GM23248 (cell line): ENCODE results near the gene WNK4. TPM values are rescaled to one million over a fixed set of nuclear protein-coding genes. Genes with fewer than 3 reads are reported as not detected.

Experiments
- DNase-seq: peaks from one replicate; pipeline ENCODE4 v3.0.0-alpha.2; 2015
- H2AFZ ChIP-seq: fragments of 200-600 bp; sonication (generic); 2 replicates; pipeline ENCODE4 v1.6.1; 2016; ENCODE audit warnings: antibody characterized with exemption
- H3F3A ChIP-seq: fragments of 200-600 bp; sonication (generic); 2 replicates; pipeline ENCODE4 v1.6.1; 2016; ENCODE audit warnings: mild to moderate bottlenecking, antibody characterized with exemption, mixed run types; ENCODE audit not compliant: insufficient read depth
- H3K27ac ChIP-seq: fragments of 200-600 bp; sonication (generic); 2 replicates; pipeline ENCODE4 v1.5.1; 2016; ENCODE audit warnings: mild to moderate bottlenecking
- H3K27me3 ChIP-seq: fragments of 200-600 bp; sonication (generic); replicated peaks from 2 replicates; pipeline ENCODE4 v1.6.1; 2016; ENCODE audit warnings: mild to moderate bottlenecking; ENCODE audit not compliant: insufficient read depth
- H3K36me3 ChIP-seq: fragments of 200-600 bp; sonication (generic); 2 replicates; pipeline ENCODE4 v1.6.1; 2016; ENCODE audit warnings: low read depth, mild to moderate bottlenecking
- H3K4me1 ChIP-seq: fragments of 200-600 bp; sonication (generic); 2 replicates; pipeline ENCODE4 v1.6.1; 2016; ENCODE audit warnings: mild to moderate bottlenecking; ENCODE audit not compliant: insufficient read depth
- H3K4me2 ChIP-seq: fragments of 200-600 bp; sonication (generic); one replicate; pipeline ENCODE4 v1.6.1; 2016; ENCODE audit warnings: mild to moderate bottlenecking; ENCODE audit not compliant: unreplicated experiment
- H3K4me3 ChIP-seq: fragments of 200-600 bp; sonication (generic); 2 replicates; pipeline ENCODE4 v1.5.1; 2016; ENCODE audit warnings: mild to moderate bottlenecking
- H3K79me2 ChIP-seq: fragments of 200-600 bp; sonication (generic); 2 replicates; pipeline ENCODE4 v1.6.1; 2016; ENCODE audit warnings: mild to moderate bottlenecking; ENCODE audit not compliant: insufficient read depth
- H3K9ac ChIP-seq: fragments of 200-600 bp; sonication (generic); 2 replicates; pipeline ENCODE4 v1.6.1; 2016; ENCODE audit warnings: mild to moderate bottlenecking
- H3K9me2 ChIP-seq: fragments of 200-600 bp; sonication (generic); 2 replicates; pipeline ENCODE4 v1.6.1; 2016; ENCODE audit warnings: mixed run types, mild to moderate bottlenecking, moderate library complexity; ENCODE audit not compliant: insufficient read depth
- H3K9me3 ChIP-seq: fragments of 200-600 bp; sonication (generic); one replicate; pipeline ENCODE4 v1.6.1; 2017; ENCODE audit warnings: low read depth
- H4K20me1 ChIP-seq: fragments of 200-600 bp; sonication (generic); 2 replicates; pipeline ENCODE4 v1.6.0; 2016; ENCODE audit not compliant: insufficient read depth
- EZH2 ChIP-seq: fragments of 200-600 bp; sonication (generic); IDR thresholded peaks from 2 replicates; pipeline ENCODE4 v1.6.1; 2018; ENCODE audit warnings: antibody characterized with exemption, mild to moderate bottlenecking; ENCODE audit not compliant: insufficient read depth, poor library complexity, severe bottlenecking
- EZH2phosphoT487 ChIP-seq: fragments of 200-600 bp; sonication (generic); IDR thresholded peaks from 2 replicates; pipeline ENCODE4 v1.6.1; 2018; ENCODE audit warnings: antibody characterized with exemption, moderate library complexity, mild to moderate bottlenecking, low read depth; ENCODE audit not compliant: insufficient read depth
- WGBS, 2 experiments: methylation state at CpG; one replicate each; pipeline ENCODE4 v1.1.6; 2015 to 2017; ENCODE audit warnings: low lambda C conversion rate in 2 of 2, low coverage in 1 of 2; ENCODE audit errors: missing lambda C conversion rate in 2 of 2; 5-methylcytosine and 5-hydroxymethylcytosine counted together
- in situ Hi-C: fragments of 300-500 bp; cut with MboI; formaldehyde crosslinking; loops from 2 replicates; pipeline ENCODE4 v1.15.0; 2020
- polyA plus RNA-seq: library from polyadenylated mRNA; unstranded; fragments of >200 nt; fragmentation: Nextera tagmentation; extraction: Ambion mirVana; gene quantifications from 2 replicates; pipeline ENCODE4 v1.2.1, GENCODE V29; 2016
- total RNA-seq: library from RNA; depleted of rRNA; stranded (reverse); fragments of >200 nt; shearing (Covaris generic); gene quantifications from 2 replicates; pipeline ENCODE4 v1.2.3, GENCODE V29; 2014

WNK4 gene
- total and polyA plus RNA-seq, 2 experiments from 2014 or later = 3.0 to 12.6 TPM

DNA sequence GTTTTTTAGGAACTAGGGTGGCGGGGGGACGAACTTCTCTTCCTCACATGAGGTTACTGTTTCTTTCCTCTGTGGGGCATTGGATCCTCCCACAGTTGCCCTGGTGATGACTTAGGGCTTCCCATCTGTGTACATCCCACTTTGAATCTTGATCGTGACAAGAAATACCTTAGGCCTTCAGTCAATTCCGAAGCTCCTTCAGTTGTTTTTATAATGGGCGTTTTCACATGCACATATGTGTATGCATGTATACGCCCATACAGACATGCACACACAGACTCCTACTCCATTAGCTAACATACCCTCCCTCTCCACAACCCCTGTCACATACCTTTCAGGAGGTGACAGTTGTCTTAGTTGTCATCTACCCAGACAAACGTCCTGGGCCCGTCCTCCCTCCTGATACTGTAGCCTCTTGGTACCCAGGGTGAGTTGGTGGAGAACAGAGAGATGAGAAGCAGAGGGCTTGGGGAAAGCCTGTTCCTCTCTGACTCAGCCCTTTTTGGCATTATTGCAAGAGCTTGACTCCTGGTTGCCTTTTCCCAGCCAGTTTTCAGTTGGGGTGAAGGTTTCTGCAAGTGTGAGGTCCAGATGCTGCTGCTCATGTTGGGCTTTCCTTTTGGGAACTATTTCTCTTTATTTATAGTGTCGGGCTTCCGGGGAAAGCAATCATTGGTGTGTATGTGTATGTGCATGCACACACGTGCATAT, 61.7 kb downstream of the WNK4 start:
- Histone ChIP-seq H3K9me3 (no peaks in the 10 kb centered on the region), H3F3A (peaks cover 48% of the 10 kb centered on the region), H3K9ac (no peak overlapping the region), H3K27ac (no peak overlapping the region), H3K79me2 (peaks cover 21% of the 10 kb centered on the region), H3K4me1 (peaks cover 11% of the 10 kb centered on the region), H3K27me3 (no peaks in the 10 kb centered on the region), H4K20me1 (no peaks in the 10 kb centered on the region), H2AFZ (no peak overlapping the region), H3K4me2 (no peak overlapping the region), H3K9me2 (no peaks in the 10 kb centered on the region), H3K36me3 (peaks cover 49% of the 10 kb centered on the region), H3K4me3 (no peak overlapping the region)
- in situ Hi-C loops = loop anchor here (5.0 kb wide), 1 partner anchor 90 kb away; no protein-coding TSS in a partner anchor
- WGBS, 2 experiments = 71 to 75% methylated on average over 11 of the region's 11 CpGs
- DNase-seq = peak; percentile 63
- no peak for TF ChIP-seq EZH2phosphoT487
- no peak for TF ChIP-seq EZH2

GRCh38 chr17:42843358-42843934, 63.0 kb downstream of the WNK4 start:
- Histone ChIP-seq H3K36me3 (peaks cover 41% of the 10 kb centered on the region), H3K27ac (no peak overlapping the region), H2AFZ (no peak overlapping the region), H3K27me3 (no peaks in the 10 kb centered on the region), H3K9me2 (no peaks in the 10 kb centered on the region), H3K9me3 (no peaks in the 10 kb centered on the region), H3K9ac (no peak overlapping the region), H4K20me1 (no peaks in the 10 kb centered on the region), H3F3A (peaks cover 50% of the 10 kb centered on the region), H3K79me2 (peaks cover 9% of the 10 kb centered on the region; the same call in 1 of the 2 replicates), H3K4me3 (no peak overlapping the region), H3K4me1 (peaks cover 13% of the 10 kb centered on the region), H3K4me2 (no peak overlapping the region)
- WGBS, 2 experiments = 36 to 43% methylated on average over 6 of the region's 6 CpGs
- DNase-seq = peak; percentile 81
- in situ Hi-C loops = loop anchor here (5.0 kb wide), 1 partner anchor 89 kb away; no protein-coding TSS in a partner anchor
- TF ChIP-seq EZH2phosphoT487 (no peak), EZH2 (no peak)

- Histone ChIP-seq H3K9me3 (no peaks in the 10 kb centered on the region), H3K27ac (no peak within 1 kb of the TSS), H3K9ac (no peak within 1 kb of the TSS), H3K27me3 (no peaks in the 10 kb centered on the region), H3K4me1 (peaks cover 13% of the 10 kb centered on the region), H3K4me2 (no peak within 1 kb of the TSS), H3F3A (peaks cover 42% of the 10 kb centered on the region), H3K9me2 (no peaks in the 10 kb centered on the region), H3K79me2 (0 out of 2 replicates have a peak, but pooled peaks cover 5% of the 10 kb centered on the region), H4K20me1 (no peaks in the 10 kb centered on the region), H3K36me3 (peaks cover 33% of the 10 kb centered on the region), H2AFZ (no peak within 1 kb of the TSS), H3K4me3 (no peak within 1 kb of the TSS)
- WGBS, 2 experiments = 46 to 49% methylated on average over 4 of the region's 4 CpGs
- in situ Hi-C loops = loop anchor here (5.0 kb wide), 1 partner anchor 88 kb away; no protein-coding TSS in a partner anchor
- TF ChIP-seq EZH2phosphoT487 = no peak
- no peak for TF ChIP-seq EZH2
- no peak for DNase-seq
These were observed 63.9 kb downstream of the WNK4 start, which contains the start of gene AOC2 for GRCh38 chr17:42844271-42844670. Gene AOC2, plus strand, starts transcription at chr17:42844580. Its CDS starts 47 bp downstream, at chr17:42844627.

DNA sequence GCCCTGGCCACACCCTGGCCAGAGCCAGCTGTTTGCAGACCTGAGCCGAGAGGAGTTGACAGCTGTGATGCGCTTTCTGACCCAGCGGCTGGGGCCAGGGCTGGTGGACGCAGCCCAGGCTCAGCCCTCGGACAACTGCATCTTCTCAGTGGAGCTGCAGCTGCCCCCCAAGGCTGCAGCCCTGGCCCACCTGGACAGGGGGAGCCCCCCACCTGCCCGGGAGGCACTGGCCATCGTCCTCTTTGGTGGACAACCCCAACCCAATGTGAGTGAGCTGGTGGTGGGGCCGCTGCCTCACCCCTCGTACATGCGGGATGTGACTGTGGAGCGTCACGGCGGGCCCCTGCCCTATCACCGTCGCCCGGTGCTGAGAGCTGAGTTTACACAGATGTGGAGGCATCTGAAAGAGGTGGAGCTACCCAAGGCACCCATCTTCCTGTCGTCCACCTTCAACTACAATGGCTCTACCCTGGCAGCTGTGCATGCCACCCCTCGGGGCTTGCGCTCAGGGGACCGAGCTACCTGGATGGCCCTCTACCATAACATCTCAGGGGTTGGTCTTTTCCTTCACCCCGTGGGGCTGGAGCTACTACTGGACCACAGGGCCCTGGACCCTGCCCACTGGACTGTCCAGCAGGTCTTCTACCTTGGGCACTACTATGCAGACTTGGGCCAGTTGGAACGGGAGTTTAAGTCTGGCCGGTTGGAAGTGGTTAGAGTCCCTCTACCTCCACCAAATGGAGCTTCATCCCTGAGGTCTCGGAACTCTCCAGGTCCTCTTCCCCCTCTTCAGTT, 64.5 kb downstream of the WNK4 start:
- Histone ChIP-seq H4K20me1 (no peaks in the 10 kb centered on the region), H3K9ac (no peak overlapping the region), H2AFZ (no peak overlapping the region), H3K36me3 (peaks cover 26% of the 10 kb centered on the region), H3K79me2 (no peaks in the 10 kb centered on the region), H3K27ac (no peak overlapping the region), H3F3A (peaks cover 35% of the 10 kb centered on the region), H3K9me3 (no peaks in the 10 kb centered on the region), H3K4me3 (no peak overlapping the region), H3K27me3 (no peaks in the 10 kb centered on the region), H3K4me2 (no peak overlapping the region), H3K9me2 (no peaks in the 10 kb centered on the region), H3K4me1 (peaks cover 13% of the 10 kb centered on the region)
- TF ChIP-seq EZH2phosphoT487 = no peak
- no peak for DNase-seq
- 89 to 90% methylated on average over 24 of the region's 24 CpGs for WGBS, 2 experiments
- in situ Hi-C loops = loop anchor here (5.0 kb wide), 1 partner anchor 87 kb away; no protein-coding TSS in a partner anchor
